Measurements from ENCODE around the gene AGAP1. TPM values are rescaled to one million over a fixed set of nuclear protein-coding genes. Genes with fewer than 3 reads are reported as not detected.

The AGAP1 gene
- total RNA-seq, 3 donors from 2014 or later (not counting 1 experiment from before 2014, with no cell fraction given), result 42.0 to 56.4 (median 45.7) TPM

- Histone ChIP-seq H3K27ac (ENCODE audit: low read length) (no peak overlapping the region), H3K4me1 (ENCODE audit: control insufficient read depth, insufficient read depth, low read length) (no peaks in the 10 kb centered on the region), H3K4me3 (ENCODE audit: low read length) (no peak overlapping the region), H3K36me3 (ENCODE audit: control insufficient read depth, insufficient read depth, low read length) (no peaks in the 10 kb centered on the region), H3K9me3 (ENCODE audit: control insufficient read depth, insufficient read depth, low read length) (no peaks in the 10 kb centered on the region), H3K27me3 (ENCODE audit: control insufficient read depth, insufficient read depth, low read length) (no peaks in the 10 kb centered on the region)
- no peak for DNase-seq
- Mint-ChIP-seq H3K4me3 (no peak overlapping the region), H3K4me1 (no peaks in the 10 kb centered on the region), H3K27ac (no peak overlapping the region), H3K27me3 (ENCODE audit: low read depth in 2 of 2) (no peaks in the 10 kb centered on the region), H3K36me3 (no peaks in the 10 kb centered on the region), H3K9me3 (no peaks in the 10 kb centered on the region)
- 91% methylated on average over 2 of the region's 2 CpGs for WGBS (ENCODE audit: insufficient coverage)
- TF ChIP-seq CTCF (IDR thresholded peaks at IDR 0.05), result no peak
- intact Hi-C loops (cut with micrococcal nuclease), result no loop called here
- ATAC-seq, result no peak
Measured at GRCh38 chr2:236085211-236085610, 591.4 kb downstream of the AGAP1 start.

- Histone ChIP-seq H3K27ac (ENCODE audit: low read length) (no peak overlapping the region), H3K27me3 (ENCODE audit: control insufficient read depth, insufficient read depth, low read length) (no peaks in the 10 kb centered on the region), H3K36me3 (ENCODE audit: control insufficient read depth, insufficient read depth, low read length) (no peaks in the 10 kb centered on the region), H3K4me3 (ENCODE audit: low read length) (no peak overlapping the region), H3K4me1 (ENCODE audit: control insufficient read depth, insufficient read depth, low read length) (no peaks in the 10 kb centered on the region), H3K9me3 (ENCODE audit: control insufficient read depth, insufficient read depth, low read length) (no peaks in the 10 kb centered on the region)
- TF ChIP-seq CTCF (IDR thresholded peaks at IDR 0.05), result no peak
- Mint-ChIP-seq H3K27ac (no peak overlapping the region), H3K9me3 (no peaks in the 10 kb centered on the region), H3K4me3 (no peak overlapping the region), H3K4me1 (no peaks in the 10 kb centered on the region), H3K36me3 (no peaks in the 10 kb centered on the region), H3K27me3 (ENCODE audit: low read depth in 2 of 2) (no peaks in the 10 kb centered on the region)
- ATAC-seq, result no peak
- WGBS (ENCODE audit: insufficient coverage), result 92% methylated on average over 7 of the region's 7 CpGs
- no peak for DNase-seq
- intact Hi-C loops (cut with micrococcal nuclease), result no loop called here
Measured at GRCh38 chr2:236085647-236086046, 591.8 kb downstream of the AGAP1 start.

- no peaks in the 10 kb centered on the region for H3K4me1 ChIP-seq (ENCODE audit: control insufficient read depth, insufficient read depth, low read length)
- Mint-ChIP-seq H3K4me3 (no peak overlapping the region), H3K4me1 (no peaks in the 10 kb centered on the region), H3K27me3 (ENCODE audit: low read depth in 2 of 2) (no peaks in the 10 kb centered on the region), H3K36me3 (no peaks in the 10 kb centered on the region), H3K9me3 (no peaks in the 10 kb centered on the region), H3K27ac (no peak overlapping the region)
- no peaks in the 10 kb centered on the region for H3K36me3 ChIP-seq (ENCODE audit: control insufficient read depth, insufficient read depth, low read length)
- no peak overlapping the region for H3K27ac ChIP-seq (ENCODE audit: low read length)
- H3K27me3 ChIP-seq (ENCODE audit: control insufficient read depth, insufficient read depth, low read length), result no peaks in the 10 kb centered on the region
- H3K9me3 ChIP-seq (ENCODE audit: control insufficient read depth, insufficient read depth, low read length), result no peaks in the 10 kb centered on the region
- ATAC-seq (no peak), DNase-seq (no peak)
- H3K4me3 ChIP-seq (ENCODE audit: low read length), result no peak overlapping the region
- intact Hi-C loops (cut with micrococcal nuclease), result no loop called here
- 76% methylated on average over 3 of the region's 6 CpGs for WGBS (ENCODE audit: insufficient coverage)
- no peak for TF ChIP-seq CTCF (IDR thresholded peaks at IDR 0.05)
Measured at GRCh38 chr2:236086403-236086970, 592.6 kb downstream of the AGAP1 start.

DNA sequence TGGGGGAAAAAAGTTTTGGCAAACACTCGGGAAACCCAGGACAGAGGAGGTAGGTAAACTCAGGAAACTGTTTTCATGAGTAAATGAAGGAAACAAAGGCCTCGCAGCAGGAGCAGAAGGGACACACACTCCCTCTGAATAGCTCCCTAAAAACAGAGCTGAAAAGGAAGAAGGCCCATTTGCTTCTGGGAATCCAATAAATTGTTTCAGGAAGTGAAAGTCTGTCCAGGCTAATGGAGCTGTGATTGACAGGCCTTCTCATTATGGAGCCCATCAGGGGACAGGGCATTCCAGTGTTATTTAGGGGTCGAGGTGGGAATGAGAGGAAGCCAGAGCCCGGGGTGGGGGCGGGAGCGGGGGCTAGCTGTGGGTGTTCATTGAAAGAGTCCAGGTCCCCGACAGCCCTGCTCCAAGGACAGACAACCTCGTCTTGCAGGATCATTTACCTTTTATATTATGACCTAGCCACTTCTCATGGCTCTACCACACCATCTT is 593.2 kb downstream of the AGAP1 start:
- TF ChIP-seq CTCF (IDR thresholded peaks at IDR 0.05), result no peak
- WGBS (ENCODE audit: insufficient coverage), result 73% methylated on average over 8 of the region's 8 CpGs
- H3K27me3 ChIP-seq (ENCODE audit: control insufficient read depth, insufficient read depth, low read length), result no peaks in the 10 kb centered on the region
- H3K4me1 ChIP-seq (ENCODE audit: control insufficient read depth, insufficient read depth, low read length), result no peaks in the 10 kb centered on the region
- no peaks in the 10 kb centered on the region for H3K27me3 Mint-ChIP-seq (ENCODE audit: low read depth in 2 of 2)
- no peak overlapping the region for H3K27ac Mint-ChIP-seq
- H3K36me3 Mint-ChIP-seq, result no peaks in the 10 kb centered on the region
- intact Hi-C loops (cut with micrococcal nuclease), result no loop called here
- H3K27ac ChIP-seq (ENCODE audit: low read length), result no peak overlapping the region
- H3K4me1 Mint-ChIP-seq, result no peaks in the 10 kb centered on the region
- no peaks in the 10 kb centered on the region for H3K36me3 ChIP-seq (ENCODE audit: control insufficient read depth, insufficient read depth, low read length)
- ATAC-seq (no peak), DNase-seq (no peak)
- H3K9me3 Mint-ChIP-seq, result no peaks in the 10 kb centered on the region
- no peaks in the 10 kb centered on the region for H3K9me3 ChIP-seq (ENCODE audit: control insufficient read depth, insufficient read depth, low read length)
- H3K4me3 Mint-ChIP-seq, result no peak overlapping the region
- H3K4me3 ChIP-seq (ENCODE audit: low read length), result no peak overlapping the region

Measured in natural killer cell (primary cell).